ENCODE measurements around the gene PARK7. TPM values are rescaled to one million over a fixed set of nuclear protein-coding genes. Genes with fewer than 3 reads are reported as not detected.

PARK7 gene
- total and polyA plus RNA-seq, 7 donors, result 176 to 270 (median 243) TPM

DNA sequence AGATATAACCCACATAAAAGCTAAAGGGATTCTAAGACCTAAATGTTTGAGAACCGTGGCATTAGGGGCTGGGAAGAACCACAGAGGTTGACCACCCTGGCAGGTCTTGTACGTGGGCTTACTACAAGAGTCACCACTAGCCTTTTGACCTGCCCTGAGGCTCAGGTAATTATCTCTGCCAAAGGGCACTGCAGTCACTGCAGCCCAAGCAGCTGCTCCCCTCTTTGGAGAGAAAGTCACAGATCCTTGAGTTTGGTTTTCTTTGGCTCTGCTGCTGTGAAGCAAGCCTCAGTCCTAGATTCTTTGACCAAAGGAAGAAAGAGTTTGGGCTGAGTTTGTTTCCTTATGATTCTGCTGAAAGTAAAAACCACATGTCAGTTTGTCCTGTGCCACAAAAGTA, 11.6 kb downstream of the PARK7 start:
- intact Hi-C loops (cut with DNase I), result loop anchor here (10.0 kb wide), 1 partner anchor 902 kb away; the partner anchor contains the start of gene ENO1
- H3K36me3 ChIP-seq, result peaks cover 0 to 69% (median 36%) of the 10 kb centered on the region in 4 donors
- 95 to 96% methylated on average over 2 of the region's 2 CpGs for WGBS, 2 donors

GRCh38 chr1:7975212-7975865, 13.8 kb downstream of the PARK7 start:
- Histone ChIP-seq H3K9me3 (no peaks in the 10 kb centered on the region), H3K27me3 (no peaks in the 10 kb centered on the region), H3K4me3 (no peak overlapping the region), H3K4me1 (peaks cover 0 to 16% (median 2%) of the 10 kb centered on the region in 4 donors), H3K36me3 (peaks cover 7 to 71% (median 28%) of the 10 kb centered on the region in 4 donors), H3K27ac (peak overlapping the region in 3 of 4 donors; percentile 50 to 71 (median 54))
- 44 to 73% methylated on average over 8 of the region's 8 CpGs for WGBS, 2 donors
- intact Hi-C loops (cut with DNase I), result loop anchor here (2.0 to 10.0 kb wide), 3 partner anchors 42 to 899 kb away; partner anchors contain the start of gene ENO1
- no peak for TF ChIP-seq EP300 (IDR thresholded peaks at IDR 0.05)
- no peak for TF ChIP-seq POLR2A (IDR thresholded peaks at IDR 0.05)
- peak in 1 of 4 donors; percentile 22 for TF ChIP-seq POLR2AphosphoS5 (IDR thresholded peaks at IDR 0.05)
- TF ChIP-seq CTCF (IDR thresholded peaks at IDR 0.05), result peak; percentile 81 to 89 (median 84)
- peak; percentile 85 for DNase-seq

More for the DNA sequence above, 11.6 kb downstream of the PARK7 start:
- H3K4me3 ChIP-seq, result no peak overlapping the region
- no peak overlapping the region for H3K27ac ChIP-seq
- no peaks in the 10 kb centered on the region for H3K27me3 ChIP-seq
- no peak for DNase-seq
- TF ChIP-seq POLR2AphosphoS5 (IDR thresholded peaks at IDR 0.05) (no peak), EP300 (IDR thresholded peaks at IDR 0.05) (no peak), POLR2A (IDR thresholded peaks at IDR 0.05) (no peak), CTCF (IDR thresholded peaks at IDR 0.05) (no peak)
- no peaks in the 10 kb centered on the region for H3K9me3 ChIP-seq
- peaks cover 0 to 16% (median 2%) of the 10 kb centered on the region in 4 donors for H3K4me1 ChIP-seq

DNA sequence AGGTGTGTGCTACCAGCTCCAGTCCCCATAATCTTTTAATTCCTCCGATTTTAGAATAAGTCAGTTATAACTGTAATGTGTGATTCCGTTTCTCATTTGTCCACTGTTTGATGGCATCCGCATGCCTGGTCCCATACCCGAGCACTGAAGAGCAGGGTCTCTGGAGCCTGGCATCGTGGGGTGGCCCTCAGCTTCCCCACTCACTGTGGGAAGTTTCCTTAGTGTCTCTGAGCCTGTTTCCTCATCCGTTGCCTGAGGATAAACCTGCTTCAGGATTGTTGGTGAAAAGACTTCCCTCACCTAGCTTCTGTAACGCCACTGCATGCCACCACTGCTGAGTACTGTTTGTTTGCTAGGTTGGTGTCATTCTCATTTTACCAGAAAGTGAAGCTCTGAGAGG, 19.5 kb downstream of the PARK7 start:
- intact Hi-C loops (cut with DNase I), result no loop called here
- Histone ChIP-seq H3K4me3 (no peak overlapping the region), H3K36me3 (peaks cover 7 to 84% (median 42%) of the 10 kb centered on the region in 4 donors), H3K27me3 (no peaks in the 10 kb centered on the region), H3K27ac (peak overlapping the region in 1 of 4 donors; percentile 20), H3K4me1 (peaks cover 0 to 12% (median 3%) of the 10 kb centered on the region in 4 donors), H3K9me3 (no peaks in the 10 kb centered on the region)
- TF ChIP-seq POLR2AphosphoS5 (IDR thresholded peaks at IDR 0.05) (no peak), POLR2A (IDR thresholded peaks at IDR 0.05) (no peak), CTCF (IDR thresholded peaks at IDR 0.05) (no peak), EP300 (IDR thresholded peaks at IDR 0.05) (no peak)
- no peak for DNase-seq
- WGBS, 2 donors, result 89 to 95% methylated on average over 7 of the region's 7 CpGs

DNA sequence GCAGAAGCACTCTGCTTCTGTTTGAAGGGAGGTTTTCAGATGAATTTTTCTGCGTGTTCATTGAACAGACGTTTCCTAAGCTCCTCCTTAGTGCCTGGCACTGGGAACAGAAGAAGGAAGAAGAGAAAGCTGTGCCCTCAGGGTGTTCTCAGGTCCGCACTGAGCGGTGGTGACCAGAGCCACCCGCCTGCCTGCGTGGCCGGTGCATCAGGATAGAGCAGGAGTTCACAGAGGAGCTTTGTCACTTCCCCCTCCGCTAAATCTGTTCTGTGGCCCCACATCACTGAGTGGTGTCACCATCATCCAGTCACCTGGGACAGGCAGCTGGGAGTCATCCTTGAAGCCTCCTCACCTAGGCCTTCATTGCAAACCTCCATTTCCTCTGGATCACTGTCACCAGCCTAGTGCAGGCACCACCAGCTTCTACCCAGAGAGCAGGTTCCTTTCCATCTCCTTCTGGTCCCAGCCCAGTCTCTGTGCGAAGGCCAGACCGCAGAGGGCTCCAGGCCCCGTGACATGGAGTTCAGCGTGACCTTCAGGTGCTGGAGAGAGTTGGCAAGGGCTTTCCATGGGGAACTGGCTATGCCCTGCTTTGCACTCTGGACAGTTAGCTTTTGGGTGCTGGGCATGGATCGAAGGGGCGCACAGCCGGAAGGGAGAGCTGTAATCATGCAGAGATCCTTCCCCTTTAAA, 21.7 kb downstream of the PARK7 start:
- 95% methylated on average over 15 of the region's 15 CpGs for WGBS, 2 donors
- Histone ChIP-seq H3K27ac (no peak overlapping the region), H3K36me3 (peaks cover 7 to 73% (median 46%) of the 10 kb centered on the region in 4 donors), H3K4me1 (peaks cover 0 to 7% (median 1%) of the 10 kb centered on the region in 4 donors), H3K9me3 (no peaks in the 10 kb centered on the region), H3K4me3 (no peak overlapping the region), H3K27me3 (no peaks in the 10 kb centered on the region)
- intact Hi-C loops (cut with DNase I), result no loop called here
- no peak for DNase-seq
- TF ChIP-seq POLR2A (IDR thresholded peaks at IDR 0.05), result no peak
- no peak for TF ChIP-seq EP300 (IDR thresholded peaks at IDR 0.05)
- TF ChIP-seq CTCF (IDR thresholded peaks at IDR 0.05), result no peak
- TF ChIP-seq POLR2AphosphoS5 (IDR thresholded peaks at IDR 0.05), result no peak

All from sigmoid colon (tissue), 7 donors.